Measurements from ENCODE around the gene ROR2.

ROR2 gene

GRCh38 chr9:91733006-91733624 lies 216.9 kb downstream of the ROR2 start:
- H3K9me3 Mint-ChIP-seq = no peaks in the 10 kb centered on the region
- H3K27me3 Mint-ChIP-seq = peaks cover 29% of the 10 kb centered on the region
- H3K36me3 Mint-ChIP-seq = no peaks in the 10 kb centered on the region
- no peak overlapping the region for H3K27ac Mint-ChIP-seq
- peaks cover 8% of the 10 kb centered on the region for H3K4me1 Mint-ChIP-seq
- peak; percentile 10 for ATAC-seq
- no peak overlapping the region for H3K4me3 Mint-ChIP-seq

GRCh38 chr9:91732187-91733005 lies 217.6 kb downstream of the ROR2 start:
- Mint-ChIP-seq H3K4me3 (no peak overlapping the region), H3K36me3 (no peaks in the 10 kb centered on the region), H3K9me3 (no peaks in the 10 kb centered on the region), H3K4me1 (peaks cover 10% of the 10 kb centered on the region), H3K27me3 (peaks cover 29% of the 10 kb centered on the region), H3K27ac (no peak overlapping the region)
- ATAC-seq = no peak

- no peak for ATAC-seq
- H3K4me1 Mint-ChIP-seq = peaks cover 16% of the 10 kb centered on the region
- no peaks in the 10 kb centered on the region for H3K9me3 Mint-ChIP-seq
- no peak overlapping the region for H3K27ac Mint-ChIP-seq
- no peaks in the 10 kb centered on the region for H3K36me3 Mint-ChIP-seq
- no peak overlapping the region for H3K4me3 Mint-ChIP-seq
- H3K27me3 Mint-ChIP-seq = peaks cover 16% of the 10 kb centered on the region
These were observed 219.2 kb downstream of the ROR2 start for GRCh38 chr9:91730806-91731205.

GRCh38 chr9:91729558-91729842 lies 220.5 kb downstream of the ROR2 start:
- Mint-ChIP-seq H3K9me3 (no peaks in the 10 kb centered on the region), H3K27ac (no peak overlapping the region), H3K4me1 (peaks cover 12% of the 10 kb centered on the region), H3K27me3 (peaks cover 12% of the 10 kb centered on the region), H3K4me3 (no peak overlapping the region), H3K36me3 (no peaks in the 10 kb centered on the region)
- no peak for ATAC-seq

- peaks cover 9% of the 10 kb centered on the region for H3K27me3 Mint-ChIP-seq
- no peaks in the 10 kb centered on the region for H3K9me3 Mint-ChIP-seq
- no peak for ATAC-seq
- H3K27ac Mint-ChIP-seq = no peak overlapping the region
- H3K4me3 Mint-ChIP-seq = no peak overlapping the region
- peaks cover 8% of the 10 kb centered on the region for H3K4me1 Mint-ChIP-seq
- H3K36me3 Mint-ChIP-seq = no peaks in the 10 kb centered on the region
These were observed 222.1 kb downstream of the ROR2 start for GRCh38 chr9:91727972-91728371.

GRCh38 chr9:91727316-91727861 lies 222.6 kb downstream of the ROR2 start:
- H3K27ac Mint-ChIP-seq = peak overlapping the region; percentile 19
- H3K4me1 Mint-ChIP-seq = peaks cover 9% of the 10 kb centered on the region
- no peaks in the 10 kb centered on the region for H3K36me3 Mint-ChIP-seq
- no peaks in the 10 kb centered on the region for H3K9me3 Mint-ChIP-seq
- peaks cover 11% of the 10 kb centered on the region for H3K27me3 Mint-ChIP-seq
- peak; percentile 84 for ATAC-seq
- H3K4me3 Mint-ChIP-seq = no peak overlapping the region

GRCh38 chr9:91726406-91727100 lies 223.5 kb downstream of the ROR2 start:
- H3K27ac Mint-ChIP-seq = peak overlapping the region; percentile 19

GRCh38 chr9:91725651-91726050 lies 224.4 kb downstream of the ROR2 start:
- Mint-ChIP-seq H3K36me3 (no peaks in the 10 kb centered on the region), H3K27ac (peak overlapping the region; percentile 55), H3K4me3 (no peak overlapping the region), H3K27me3 (peaks cover 11% of the 10 kb centered on the region), H3K4me1 (peaks cover 20% of the 10 kb centered on the region), H3K9me3 (no peaks in the 10 kb centered on the region)
- ATAC-seq = no peak

More at GRCh38 chr9:91726406-91727100, 223.5 kb downstream of the ROR2 start:
- H3K4me1 Mint-ChIP-seq = peaks cover 17% of the 10 kb centered on the region
- H3K4me3 Mint-ChIP-seq = no peak overlapping the region
- H3K9me3 Mint-ChIP-seq = no peaks in the 10 kb centered on the region
- no peaks in the 10 kb centered on the region for H3K36me3 Mint-ChIP-seq
- H3K27me3 Mint-ChIP-seq = peaks cover 11% of the 10 kb centered on the region
- ATAC-seq = no peak

GRCh38 chr9:91724609-91725505 lies 225.2 kb downstream of the ROR2 start:
- ATAC-seq = no peak
- Mint-ChIP-seq H3K4me3 (no peak overlapping the region), H3K9me3 (no peaks in the 10 kb centered on the region), H3K36me3 (no peaks in the 10 kb centered on the region), H3K27ac (peak overlapping the region; percentile 55), H3K27me3 (peaks cover 11% of the 10 kb centered on the region), H3K4me1 (peaks cover 27% of the 10 kb centered on the region)

- Mint-ChIP-seq H3K36me3 (no peaks in the 10 kb centered on the region), H3K9me3 (no peaks in the 10 kb centered on the region), H3K4me3 (no peak overlapping the region), H3K4me1 (peaks cover 35% of the 10 kb centered on the region), H3K27ac (no peak overlapping the region), H3K27me3 (peaks cover 11% of the 10 kb centered on the region)
- no peak for ATAC-seq
These were observed 226.0 kb downstream of the ROR2 start for GRCh38 chr9:91724068-91724440.

GRCh38 chr9:91723420-91724067 lies 226.5 kb downstream of the ROR2 start:
- ATAC-seq = no peak
- no peaks in the 10 kb centered on the region for H3K36me3 Mint-ChIP-seq
- H3K27ac Mint-ChIP-seq = no peak overlapping the region
- no peak overlapping the region for H3K4me3 Mint-ChIP-seq
- H3K27me3 Mint-ChIP-seq = peaks cover 11% of the 10 kb centered on the region
- H3K9me3 Mint-ChIP-seq = no peaks in the 10 kb centered on the region
- peaks cover 38% of the 10 kb centered on the region for H3K4me1 Mint-ChIP-seq

- peaks cover 20% of the 10 kb centered on the region for H3K27me3 Mint-ChIP-seq
- H3K36me3 Mint-ChIP-seq = no peaks in the 10 kb centered on the region
- peak; percentile 93 for ATAC-seq
- no peak overlapping the region for H3K4me3 Mint-ChIP-seq
- peaks cover 36% of the 10 kb centered on the region for H3K4me1 Mint-ChIP-seq
- no peaks in the 10 kb centered on the region for H3K9me3 Mint-ChIP-seq
- H3K27ac Mint-ChIP-seq = peak overlapping the region; percentile 60
These were observed 229.0 kb downstream of the ROR2 start for GRCh38 chr9:91720751-91721705.

- Mint-ChIP-seq H3K4me1 (peaks cover 36% of the 10 kb centered on the region), H3K27me3 (peaks cover 20% of the 10 kb centered on the region), H3K4me3 (no peak overlapping the region), H3K9me3 (no peaks in the 10 kb centered on the region), H3K36me3 (no peaks in the 10 kb centered on the region), H3K27ac (peak overlapping the region; percentile 60)
- ATAC-seq = no peak
These were observed 229.7 kb downstream of the ROR2 start for GRCh38 chr9:91720313-91720712.

All from stimulated activated memory B cell treated with anti-CD40 and anti-IgM and Interleukin-4, amounts not matched to agents 10 μg/mL and 1 μg/mL and 100 μg/mL, for 72 hours (primary cell).